ENCODE results near the gene POLR3GL.
A peak's percentile ranks its signal among the peaks of the same experiment; 100 is the strongest.
"Not testable (repeated sequence)": the region's sequence is repeated elsewhere in the genome, so short reads cannot be mapped to it uniquely, and the experiment has no call there.

POLR3GL gene

GRCh38 chr1:145964328-145965118, at the start of gene POLR3GL, which contains the start of gene ANKRD34A:
POLR3GL (plus strand) TSS chr1:145964690; CDS start chr1:145974866, 10,176 bp downstream.
ANKRD34A (minus strand) TSS chr1:145964575; CDS start chr1:145961759, 2,816 bp downstream.
- peak; percentile 90 for DNase-seq (ENCODE audit: low read depth)

- DNase-seq (ENCODE audit: low read depth) = no peak
Observed at GRCh38 chr1:145916745-145917144, 47.7 kb upstream of the POLR3GL start.

GRCh38 chr1:145917595-145917994, 46.9 kb upstream of the POLR3GL start:
- no peak for DNase-seq (ENCODE audit: low read depth)

- peak; percentile 50 for DNase-seq (ENCODE audit: low read depth)
Observed at GRCh38 chr1:145918144-145918991, 46.1 kb upstream of the POLR3GL start, which contains the start of gene PEX11B. PEX11B (minus strand) TSS chr1:145918717; CDS start chr1:145918688, 29 bp downstream.

GRCh38 chr1:145918992-145919939, 45.2 kb upstream of the POLR3GL start:
- DNase-seq (ENCODE audit: low read depth) = peak; percentile 17

GRCh38 chr1:145920297-145920696, 44.2 kb upstream of the POLR3GL start:
- not testable (repeated sequence) for DNase-seq (ENCODE audit: low read depth)

- peak; percentile 28 for DNase-seq (ENCODE audit: low read depth)
Observed at GRCh38 chr1:145922266-145922665, 42.2 kb upstream of the POLR3GL start.

GRCh38 chr1:145926686-145927062, 37.8 kb upstream of the POLR3GL start:
- DNase-seq (ENCODE audit: low read depth) = no peak

GRCh38 chr1:145927063-145927886, 37.2 kb upstream of the POLR3GL start, which contains the start of gene RBM8A:
RBM8A (minus strand) TSS chr1:145927484; CDS start chr1:145927426, 58 bp downstream.
- peak; percentile 97 for DNase-seq (ENCODE audit: low read depth)

- no peak for DNase-seq (ENCODE audit: low read depth)
Observed at GRCh38 chr1:145927916-145928643, 36.4 kb upstream of the POLR3GL start.

GRCh38 chr1:145932522-145933009, 31.9 kb upstream of the POLR3GL start:
- not testable (repeated sequence) for DNase-seq (ENCODE audit: low read depth)

- no peak for DNase-seq (ENCODE audit: low read depth)
Observed at GRCh38 chr1:145935708-145936107, 28.8 kb upstream of the POLR3GL start.

- DNase-seq (ENCODE audit: low read depth) = no peak
Observed at GRCh38 chr1:145936247-145936646, 28.2 kb upstream of the POLR3GL start.

GRCh38 chr1:145937436-145937835, 27.1 kb upstream of the POLR3GL start:
- DNase-seq (ENCODE audit: low read depth) = no peak

GRCh38 chr1:145942405-145942804, 22.1 kb upstream of the POLR3GL start:
- DNase-seq (ENCODE audit: low read depth) = no peak

- no peak for DNase-seq (ENCODE audit: low read depth)
Observed at GRCh38 chr1:145942871-145943270, 21.6 kb upstream of the POLR3GL start.

- DNase-seq (ENCODE audit: low read depth) = no peak
Observed at GRCh38 chr1:145944532-145944931, 20.0 kb upstream of the POLR3GL start.

- no peak for DNase-seq (ENCODE audit: low read depth)
Observed at GRCh38 chr1:145946477-145946986, 18.0 kb upstream of the POLR3GL start.

- no peak for DNase-seq (ENCODE audit: low read depth)
Observed at GRCh38 chr1:145947551-145947950, 16.9 kb upstream of the POLR3GL start.
